Hindlimb muscle (tissue), 1 donor: ENCODE data around the gene AIF1L. TPM values are rescaled to one million over a fixed set of nuclear protein-coding genes. Genes with fewer than 3 reads are reported as not detected.

Source experiments
- polyA plus RNA-seq: library from polyadenylated mRNA; unstranded; fragments of 120-200 nt; gene quantifications from one replicate; pipeline ENCODE4 v1.2.1, GENCODE V29; 2013; ENCODE audit not compliant: insufficient read length

Gene AIF1L
- polyA plus RNA-seq, 1 donor = 21.5 TPM

Other genes with a start within 250 kb of the AIF1L start
- gene QRFP, start 199.7 kb upstream of the AIF1L start, polyA plus RNA-seq = 0.35 TPM
- not detected for gene FIBCD1, start 157.3 kb upstream of the AIF1L start, polyA plus RNA-seq
- 2.1 TPM for gene LAMC3, start 87.4 kb upstream of the AIF1L start, polyA plus RNA-seq
- gene NUP214, start 29.1 kb downstream of the AIF1L start, polyA plus RNA-seq = 34.7 TPM
- 44.5 TPM for gene FAM78A, start 180.0 kb downstream of the AIF1L start, polyA plus RNA-seq
- gene PLPP7, start 193.2 kb downstream of the AIF1L start, polyA plus RNA-seq = 51.0 TPM